Neural cell (in vitro differentiated cells): ENCODE data around the gene KCTD11.

Source experiments
- POLR2AphosphoS5 ChIP-seq: IDR thresholded peaks from 2 replicates; pipeline ENCODE4 v1.6.1; 2012
- RAD21 ChIP-seq: fragments of 450-650 bp; conservative IDR thresholded peaks from 2 replicates; pipeline ENCODE4 v1.6.1; 2014; ENCODE audit warnings: antibody characterized with exemption, mild to moderate bottlenecking, moderate library complexity
- SMC3 ChIP-seq: fragments of 450-650 bp; conservative IDR thresholded peaks from 2 replicates; pipeline ENCODE4 v1.6.1; 2014; ENCODE audit warnings: antibody characterized with exemption, mild to moderate bottlenecking, moderate library complexity; ENCODE audit not compliant: poor library complexity
- TAF1 ChIP-seq: IDR thresholded peaks from 2 replicates; pipeline ENCODE4 v1.6.1; 2012; ENCODE audit warnings: low read depth
- TF ChIP-seq, protein P1 (sequence below): fragments of 450-650 bp; IDR thresholded peaks from 2 replicates; pipeline ENCODE4 v1.5.1; 2014; ENCODE audit warnings: antibody characterized with exemption, mild to moderate bottlenecking, moderate library complexity; ENCODE audit not compliant: poor library complexity, severe bottlenecking

DNA sequence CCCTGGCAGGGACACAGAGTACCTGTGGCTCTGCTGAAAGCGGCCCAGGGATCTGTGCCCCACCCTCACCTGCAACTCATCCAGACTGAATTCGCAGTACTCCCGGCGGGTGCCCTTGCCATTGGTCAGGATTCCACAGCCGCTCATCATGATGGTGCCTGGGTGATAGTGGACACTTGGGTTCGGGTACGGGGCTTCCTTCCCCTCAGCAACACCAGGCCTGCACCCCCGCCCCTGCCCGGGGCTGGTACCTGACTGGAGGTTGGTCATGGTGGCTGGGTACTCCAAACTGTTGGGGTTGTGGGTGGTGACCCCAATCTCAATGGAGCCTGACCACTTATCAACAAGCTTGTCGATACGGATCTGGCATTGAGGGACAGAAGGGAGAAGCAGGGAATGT lies 25.8 kb upstream of the KCTD11 start:
- TF ChIP-seq, protein P1, sequence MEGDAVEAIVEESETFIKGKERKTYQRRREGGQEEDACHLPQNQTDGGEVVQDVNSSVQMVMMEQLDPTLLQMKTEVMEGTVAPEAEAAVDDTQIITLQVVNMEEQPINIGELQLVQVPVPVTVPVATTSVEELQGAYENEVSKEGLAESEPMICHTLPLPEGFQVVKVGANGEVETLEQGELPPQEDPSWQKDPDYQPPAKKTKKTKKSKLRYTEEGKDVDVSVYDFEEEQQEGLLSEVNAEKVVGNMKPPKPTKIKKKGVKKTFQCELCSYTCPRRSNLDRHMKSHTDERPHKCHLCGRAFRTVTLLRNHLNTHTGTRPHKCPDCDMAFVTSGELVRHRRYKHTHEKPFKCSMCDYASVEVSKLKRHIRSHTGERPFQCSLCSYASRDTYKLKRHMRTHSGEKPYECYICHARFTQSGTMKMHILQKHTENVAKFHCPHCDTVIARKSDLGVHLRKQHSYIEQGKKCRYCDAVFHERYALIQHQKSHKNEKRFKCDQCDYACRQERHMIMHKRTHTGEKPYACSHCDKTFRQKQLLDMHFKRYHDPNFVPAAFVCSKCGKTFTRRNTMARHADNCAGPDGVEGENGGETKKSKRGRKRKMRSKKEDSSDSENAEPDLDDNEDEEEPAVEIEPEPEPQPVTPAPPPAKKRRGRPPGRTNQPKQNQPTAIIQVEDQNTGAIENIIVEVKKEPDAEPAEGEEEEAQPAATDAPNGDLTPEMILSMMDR = no peak
- no peak for TF ChIP-seq POLR2AphosphoS5
- TF ChIP-seq RAD21 = no peak
- TF ChIP-seq SMC3 = no peak
- no peak for TF ChIP-seq TAF1
